Measurements from ENCODE around the gene C1QL4. TPM values are rescaled to one million over a fixed set of nuclear protein-coding genes. Genes with fewer than 3 reads are reported as not detected.

Gene C1QL4
- total and polyA plus RNA-seq, 2 of the 8 experiments (the other 6 are each of a cell fraction or from before 2014, with no cell fraction given): 0.28 to 0.63 TPM

DNA sequence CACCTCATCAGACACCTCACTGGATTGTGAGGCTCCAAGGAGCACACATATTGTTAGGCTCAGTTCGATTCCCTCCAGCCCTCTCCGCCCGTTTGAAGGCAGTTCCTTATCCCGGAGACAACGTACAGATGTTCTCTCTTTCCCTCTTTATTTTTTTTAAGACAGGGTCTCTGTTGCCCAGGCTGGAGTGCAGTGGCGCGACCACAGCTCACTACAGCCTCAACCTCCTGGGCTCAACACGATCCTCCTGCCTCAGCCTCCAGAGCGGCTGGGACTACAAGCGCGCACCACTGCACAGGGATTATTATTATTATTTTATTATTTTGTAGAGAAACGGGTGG, 14.7 kb downstream of the C1QL4 start:
- H3K27ac ChIP-seq (ENCODE audit: low read depth, low read length): no peak overlapping the region
- FAIRE-seq: no peak
- POLR2A ChIA-PET (ENCODE audit: partially characterized antibody): interaction anchor here (0.6 to 4.6 kb wide), 9 partner anchors 11 to 1100 kb away, joined by 3 to 37 read pairs (median 6); partner anchors contain the start of genes PRKAG1 and PRPH
- TF ChIP-seq TEAD4 (IDR thresholded peaks at IDR 0.05; ENCODE audit: low read depth, low read length): no peak
- TF ChIP-seq, protein P1, sequence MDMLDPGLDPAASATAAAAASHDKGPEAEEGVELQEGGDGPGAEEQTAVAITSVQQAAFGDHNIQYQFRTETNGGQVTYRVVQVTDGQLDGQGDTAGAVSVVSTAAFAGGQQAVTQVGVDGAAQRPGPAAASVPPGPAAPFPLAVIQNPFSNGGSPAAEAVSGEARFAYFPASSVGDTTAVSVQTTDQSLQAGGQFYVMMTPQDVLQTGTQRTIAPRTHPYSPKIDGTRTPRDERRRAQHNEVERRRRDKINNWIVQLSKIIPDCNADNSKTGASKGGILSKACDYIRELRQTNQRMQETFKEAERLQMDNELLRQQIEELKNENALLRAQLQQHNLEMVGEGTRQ (IDR thresholded peaks at IDR 0.05; ENCODE audit: low read length): no peak
- TF ChIP-seq SP2 (IDR thresholded peaks at IDR 0.05; ENCODE audit: low read length): no peak
- no peak for TF ChIP-seq JUN (IDR thresholded peaks at IDR 0.05; ENCODE audit: low read depth, low read length)
- no peak for TF ChIP-seq ATF2 (IDR thresholded peaks at IDR 0.05; ENCODE audit: low read length)
- no peak for TF ChIP-seq SIX5 (IDR thresholded peaks at IDR 0.05; ENCODE audit: low read depth, low read length)
- no peak for TF ChIP-seq SRF (IDR thresholded peaks at IDR 0.05; ENCODE audit: low read depth, low read length)
- no peak for TF ChIP-seq TBP (IDR thresholded peaks at IDR 0.05; ENCODE audit: low read depth, low read length)
- TF ChIP-seq TAF7 (optimal IDR thresholded peaks at IDR 0.05; ENCODE audit: borderline replicate concordance, low read depth, low read length): no peak
- no peak for TF ChIP-seq RNF2 (IDR thresholded peaks at IDR 0.05; ENCODE audit: borderline replicate concordance, low read depth, low read length, missing control alignments, poor library complexity, severe bottlenecking)

More for the DNA sequence above, 14.7 kb downstream of the C1QL4 start:
- H2BK12ac ChIP-seq (ENCODE audit: low read depth, low read length): no peak overlapping the region
- H2AK5ac ChIP-seq (ENCODE audit: low read depth, low read length): no peak overlapping the region
- peak overlapping the region; percentile 60; the same call in 1 of the 2 replicates for H4K8ac ChIP-seq (ENCODE audit: extremely low read depth, insufficient read depth, low read length)
- H3K23ac ChIP-seq (ENCODE audit: insufficient read length): no peak overlapping the region
- peak overlapping the region; percentile 66 to 100 for H3K4me2 ChIP-seq (ENCODE audit: insufficient read depth in 1 of 2, low read depth in 2 of 2, low read length in 2 of 2)
- no peaks in the 10 kb centered on the region for H3K9me3 ChIP-seq (ENCODE audit: insufficient read depth in 2 of 2, low read depth in 1 of 2, low read length in 1 of 2)
- CTCF ChIA-PET (ENCODE audit: partially characterized antibody): interaction anchor here (0.6 to 9.2 kb wide), 10 partner anchors 10 to 52 kb away, joined by 3 to 76 read pairs (median 8); partner anchors contain the start of genes DNAJC22 and PRPH
- 0 out of 2 replicates have a peak overlapping the region, but pooled peaks have one; percentile 2 for H2BK15ac ChIP-seq (ENCODE audit: low read length)
- peaks cover 0 to 18% (median 9%) of the 10 kb centered on the region in 4 experiments; a peak in 6 of 8 replicates for H3K36me3 ChIP-seq (ENCODE audit: control insufficient read depth in 2 of 4, insufficient read depth in 4 of 4, low read length in 3 of 4)
- peaks cover 0 to 6% of the 10 kb centered on the region in 2 experiments; a peak in 1 of 4 replicates for H3K79me2 ChIP-seq (ENCODE audit: control insufficient read depth in 1 of 2, insufficient read depth in 2 of 2, low read length in 2 of 2)
- no peak overlapping the region for H2BK120ac ChIP-seq (replicated peaks; ENCODE audit: low read depth, low read length)
- no peak overlapping the region for H2BK20ac ChIP-seq (ENCODE audit: low read length)
- no peak overlapping the region; the same call in 1 of the 2 replicates for H3K18ac ChIP-seq (ENCODE audit: extremely low read depth, low read length)
- H3K4me1 ChIP-seq (replicated peaks in 1 of 4; ENCODE audit: control insufficient read depth in 3 of 4, insufficient read depth in 4 of 4, low read length in 3 of 4): peaks cover 4 to 13% (median 6%) of the 10 kb centered on the region in 4 experiments; a peak in 6 of 7 replicates
- WGBS, 2 experiments (ENCODE audit: extremely low coverage in 1 of 2, insufficient coverage in 1 of 2, insufficient read length in 1 of 2, insufficient replicate concordance in 2 of 2, low coverage in 1 of 2, low lambda C conversion rate in 2 of 2, missing lambda C conversion rate in 1 of 2): 54% methylated on average over 12 of the region's 12 CpGs; no CpG with 5 or more reads in 1 of the 2 experiments
- H3K56ac ChIP-seq (replicated peaks; ENCODE audit: insufficient read length, low read depth, low read length): no peak overlapping the region
- peak overlapping the region; percentile 20 for H4K5ac ChIP-seq (ENCODE audit: insufficient read length, low read depth, low read length)
- 0 out of 2 replicates have a peak overlapping the region, but pooled peaks have one; percentile 56 for H2AFZ ChIP-seq (ENCODE audit: low read length)
- H3K23me2 ChIP-seq (ENCODE audit: low read depth, low read length): peaks cover 7% of the 10 kb centered on the region; the same call in 1 of the 2 replicates
- H3K27me3 ChIP-seq (replicated peaks in 1 of 4; ENCODE audit: control insufficient read depth in 3 of 4, extremely low read depth in 1 of 4, insufficient read depth in 3 of 4, low read length in 3 of 4): no peaks in the 10 kb centered on the region
- no peak overlapping the region for H3K14ac ChIP-seq (ENCODE audit: insufficient read length)
- no peak overlapping the region for H3K4ac ChIP-seq (replicated peaks; ENCODE audit: insufficient read length, low read depth, low read length)
- H2BK5ac ChIP-seq (ENCODE audit: low read depth, low read length): no peak overlapping the region
- no peak overlapping the region for H4K91ac ChIP-seq (replicated peaks; ENCODE audit: insufficient read length, low read length)
- H4K20me1 ChIP-seq (replicated peaks in 1 of 2; ENCODE audit: control insufficient read depth in 1 of 2, insufficient read depth in 2 of 2, low read length in 2 of 2): no peaks in the 10 kb centered on the region
- H3K9ac ChIP-seq (replicated peaks in 1 of 4; ENCODE audit: extremely low read depth in 1 of 4, low read depth in 3 of 4, low read length in 3 of 4): peak overlapping the region in 3 of 4 experiments; percentile 62 to 79 (median 63); a peak in 4 of 7 replicates
- DNase-seq (ENCODE audit: low read depth in 1 of 2, low spot score in 2 of 2): no peak
- H3K79me1 ChIP-seq (ENCODE audit: low read depth, low read length): no peaks in the 10 kb centered on the region; the same call in 1 of the 2 replicates
- peak overlapping the region; percentile 87 to 96 (median 90) for H3K4me3 ChIP-seq (ENCODE audit: extremely low read depth in 1 of 4, insufficient read depth in 2 of 4, low read depth in 3 of 4, low read length in 4 of 4)

Measured in H1 (cell line).